Stimulated activated CD4-positive, alpha-beta T cell treated with anti-CD3 and anti-CD28 coated beads, TNF-alpha, amount 100 ng/mL, for 48 hours (primary cell): ENCODE data around the gene CFAP251.
"Not testable (repeated sequence)": the region's sequence is repeated elsewhere in the genome, so short reads cannot be mapped to it uniquely, and the experiment has no call there.

Experiments
- DNase-seq, 3 donors: peaks; one replicate each; pipeline ENCODE4 v3.0.0-alpha.2; 2020; ENCODE audit warnings: low read depth in 3 of 3

Gene CFAP251

DNA sequence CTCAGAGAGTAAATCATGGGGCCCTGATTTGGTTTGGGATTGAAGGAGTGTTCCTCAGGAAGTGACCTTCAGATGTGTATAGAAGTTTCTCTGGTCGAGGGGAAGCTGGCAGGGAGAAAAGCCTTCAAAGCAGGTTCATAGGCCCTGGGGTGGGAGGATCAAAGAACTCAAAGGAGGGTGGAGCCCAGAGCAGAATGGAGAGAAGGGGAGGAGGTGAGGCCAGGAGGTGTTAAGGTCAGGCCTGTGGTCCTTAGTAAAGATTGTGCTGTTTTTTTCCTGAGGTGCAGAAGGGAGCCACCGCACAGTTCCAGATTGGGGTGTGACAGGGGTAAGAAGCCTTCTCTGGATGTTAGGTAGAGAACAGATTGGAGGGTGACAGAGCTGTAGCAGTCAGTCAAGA is 9.7 kb upstream of the CFAP251 start:
- DNase-seq: no peak

DNA sequence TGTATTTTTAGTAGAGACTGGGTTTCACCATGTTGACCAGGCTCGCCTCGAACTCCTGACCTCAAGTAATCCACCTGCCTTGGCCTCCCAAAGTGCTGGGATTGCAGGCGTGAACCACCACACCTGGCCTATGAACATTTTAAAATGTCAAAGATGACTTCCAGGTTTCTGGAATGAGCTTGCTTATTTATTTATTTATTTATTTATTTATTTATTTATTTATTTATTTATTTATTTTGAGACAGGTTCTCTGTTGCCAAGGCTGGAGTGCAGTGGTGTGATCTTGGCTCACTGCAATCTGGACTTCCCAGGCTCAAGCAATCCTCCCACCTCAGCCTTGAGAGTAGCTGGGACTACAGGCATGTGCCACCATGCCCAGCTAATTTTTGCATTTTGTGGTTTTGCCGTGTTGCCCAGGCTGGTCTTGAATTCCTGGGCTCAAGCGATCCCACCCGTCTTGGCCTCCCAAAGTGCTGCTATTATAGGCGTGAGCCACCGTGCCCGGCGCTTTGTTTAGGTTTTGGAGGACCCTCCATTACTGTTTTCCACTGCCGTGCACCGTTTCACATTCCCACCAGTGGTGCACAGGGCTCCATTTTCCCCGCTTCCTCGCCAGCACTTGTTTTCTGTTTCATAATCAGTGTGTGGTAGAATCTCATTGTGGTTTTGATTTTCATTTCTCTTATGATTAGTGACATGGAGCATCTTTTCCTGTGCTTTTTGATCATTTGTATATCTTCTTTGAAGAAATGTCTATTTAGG is 6.4 kb upstream of the CFAP251 start:
- DNase-seq: no peak

- DNase-seq: no peak
Observed at GRCh38 chr12:121915841-121916321, 2.5 kb upstream of the CFAP251 start.

- DNase-seq: no peak
Observed at GRCh38 chr12:121916719-121917118, 1.7 kb upstream of the CFAP251 start.

GRCh38 chr12:121918679-121919038 is 267 bp downstream of the CFAP251 start:
- DNase-seq: peak in 1 of 3 donors; percentile 4

- DNase-seq: no peak
Observed at GRCh38 chr12:121921066-121921465, 2.7 kb downstream of the CFAP251 start.

DNA sequence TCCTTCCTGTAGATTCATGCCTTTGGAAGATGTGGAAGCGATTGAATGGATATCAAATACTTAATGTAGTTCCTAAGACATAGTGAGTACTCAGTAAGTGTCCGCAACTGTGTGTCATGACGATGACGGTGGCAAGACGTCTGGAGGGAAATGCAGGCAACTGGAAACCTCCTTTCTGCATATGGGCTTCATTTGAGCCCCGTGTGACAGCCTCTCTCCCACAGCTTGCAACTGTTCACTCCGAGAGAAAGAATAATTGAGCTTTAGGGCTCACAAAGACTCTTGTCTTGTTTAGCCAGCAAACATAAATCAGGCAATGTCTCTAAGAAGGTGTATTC is 6.9 kb downstream of the CFAP251 start:
- DNase-seq: no peak

GRCh38 chr12:121926874-121927706 is 8.7 kb downstream of the CFAP251 start:
- no peak for DNase-seq

- no peak for DNase-seq
Observed at GRCh38 chr12:121927813-121928212, 9.4 kb downstream of the CFAP251 start.

DNA sequence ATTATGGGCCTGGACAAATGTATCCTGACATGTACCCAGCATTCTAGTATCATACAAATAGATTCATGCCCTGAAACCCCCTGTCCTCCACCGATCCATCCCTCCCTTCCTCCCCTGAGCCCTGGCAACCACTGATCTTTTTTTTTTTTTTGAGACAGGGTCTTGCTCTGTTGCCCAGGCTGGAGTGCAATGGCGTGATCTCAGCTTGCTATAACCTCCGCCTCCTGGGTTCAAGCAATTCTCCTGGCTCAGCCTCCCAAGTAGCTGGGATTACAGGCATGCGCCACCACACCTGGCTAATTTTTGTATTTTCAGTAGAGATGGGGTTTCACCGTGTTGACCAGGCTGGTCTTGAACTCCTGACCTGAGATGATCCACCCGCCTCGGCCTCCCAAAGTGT is 11.2 kb downstream of the CFAP251 start:
- not testable (repeated sequence) for DNase-seq

DNA sequence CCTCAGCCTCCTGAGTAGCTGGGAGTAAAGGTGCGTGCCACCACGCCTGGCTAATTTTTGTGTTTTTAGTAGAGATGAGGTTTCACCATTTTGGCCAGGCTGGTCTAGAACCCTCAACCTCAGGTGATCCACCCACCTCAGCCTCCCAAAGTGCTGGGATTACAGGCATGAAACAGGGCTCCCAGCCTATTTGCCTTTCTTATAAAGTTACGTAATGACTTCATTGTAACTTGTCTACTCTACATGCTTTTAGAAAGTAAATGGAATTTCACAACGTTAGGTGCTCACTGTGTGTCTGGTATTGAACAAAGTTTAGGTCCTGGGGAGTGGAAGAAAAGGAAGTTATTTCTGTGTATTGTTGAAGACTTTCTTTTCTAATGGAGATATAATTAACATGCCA is 12.5 kb downstream of the CFAP251 start:
- DNase-seq: no peak

DNA sequence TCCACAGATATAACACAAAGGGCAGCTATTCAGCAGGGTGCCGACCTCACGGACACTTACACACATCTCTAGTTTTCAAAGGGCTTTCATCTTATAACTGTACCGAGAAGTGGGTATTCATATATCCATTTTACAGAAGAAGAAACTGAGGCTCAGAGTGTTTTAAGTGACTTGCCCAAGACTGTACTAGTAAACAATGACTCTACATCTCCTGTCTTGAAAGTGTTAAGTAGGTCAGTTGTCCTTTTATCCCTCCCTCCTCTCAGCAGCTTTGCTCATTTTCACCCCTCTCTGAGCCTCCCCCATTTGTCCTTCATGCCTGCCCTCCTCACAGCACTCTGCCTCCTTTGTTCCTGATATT is 13.8 kb downstream of the CFAP251 start:
- DNase-seq: no peak

DNA sequence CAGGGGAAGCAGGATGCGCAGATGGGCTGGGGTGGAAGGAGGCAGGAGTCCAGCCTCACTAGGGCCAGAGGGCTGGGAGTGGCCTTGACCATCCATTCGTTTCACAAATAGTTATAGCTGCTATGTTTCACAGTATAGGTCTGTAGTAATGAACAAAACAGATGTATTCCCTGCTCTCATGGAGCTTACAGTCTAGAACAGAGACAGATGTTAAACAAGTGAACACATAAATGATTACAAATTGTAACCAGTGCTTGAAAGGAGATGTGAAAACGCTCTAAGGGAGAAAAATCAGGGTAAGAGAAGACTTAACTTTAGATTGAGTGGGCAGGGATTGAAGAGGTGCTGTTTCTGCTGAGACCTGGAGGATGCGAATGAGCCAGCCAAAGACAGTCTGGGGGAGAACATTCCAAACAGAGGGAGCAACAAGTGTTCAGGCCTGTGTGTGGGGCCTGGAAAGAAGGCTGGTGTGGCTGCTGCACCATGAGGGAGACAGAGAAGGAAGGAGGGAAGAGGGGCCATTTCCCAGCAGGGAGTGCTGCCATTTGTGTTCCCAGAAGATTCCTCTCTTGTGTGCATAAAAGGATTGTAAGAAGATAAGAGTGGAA is 14.6 kb downstream of the CFAP251 start:
- DNase-seq: no peak

GRCh38 chr12:121933522-121934308 is 15.3 kb downstream of the CFAP251 start:
- no peak for DNase-seq

- no peak for DNase-seq
Observed at GRCh38 chr12:121934309-121934664, 15.9 kb downstream of the CFAP251 start.

DNA sequence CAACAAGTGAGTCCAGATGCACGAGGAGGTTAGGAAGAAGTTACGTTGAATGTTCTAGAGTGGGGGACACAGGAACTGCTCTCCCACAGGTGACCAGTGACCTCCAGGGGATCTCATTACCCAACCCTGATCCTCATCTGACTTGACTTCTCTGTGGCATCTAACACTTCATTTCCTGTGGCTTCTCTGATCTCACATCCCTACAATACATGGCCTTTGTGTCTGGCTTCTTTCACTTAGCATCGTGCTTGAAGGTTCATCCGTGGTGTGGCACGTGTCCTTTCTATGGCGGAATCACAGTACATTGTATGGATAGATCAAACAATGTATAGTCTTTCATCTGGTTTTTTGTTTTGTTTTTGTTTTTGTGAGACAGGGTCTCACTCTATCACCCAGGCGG is 19.3 kb downstream of the CFAP251 start:
- DNase-seq: no peak

DNA sequence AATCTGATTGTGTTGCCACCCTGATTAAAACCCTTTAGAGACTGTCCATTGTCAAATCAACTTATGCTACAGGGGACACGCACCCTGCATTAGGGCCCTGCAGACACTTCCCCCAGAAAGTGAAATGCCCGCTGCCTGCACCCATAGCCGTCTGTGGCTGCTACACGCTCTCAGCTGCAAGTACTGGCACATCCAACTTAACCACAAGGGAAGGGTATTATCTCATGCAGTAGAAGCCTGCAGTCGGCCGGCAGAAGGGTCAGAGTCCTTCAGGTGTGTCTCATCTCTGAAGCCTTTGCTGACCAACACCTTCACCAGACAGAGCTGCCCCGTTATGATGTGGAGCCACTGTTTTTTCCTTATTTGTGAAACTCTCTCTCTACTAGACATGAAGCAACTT is 20.8 kb downstream of the CFAP251 start:
- DNase-seq: no peak

DNA sequence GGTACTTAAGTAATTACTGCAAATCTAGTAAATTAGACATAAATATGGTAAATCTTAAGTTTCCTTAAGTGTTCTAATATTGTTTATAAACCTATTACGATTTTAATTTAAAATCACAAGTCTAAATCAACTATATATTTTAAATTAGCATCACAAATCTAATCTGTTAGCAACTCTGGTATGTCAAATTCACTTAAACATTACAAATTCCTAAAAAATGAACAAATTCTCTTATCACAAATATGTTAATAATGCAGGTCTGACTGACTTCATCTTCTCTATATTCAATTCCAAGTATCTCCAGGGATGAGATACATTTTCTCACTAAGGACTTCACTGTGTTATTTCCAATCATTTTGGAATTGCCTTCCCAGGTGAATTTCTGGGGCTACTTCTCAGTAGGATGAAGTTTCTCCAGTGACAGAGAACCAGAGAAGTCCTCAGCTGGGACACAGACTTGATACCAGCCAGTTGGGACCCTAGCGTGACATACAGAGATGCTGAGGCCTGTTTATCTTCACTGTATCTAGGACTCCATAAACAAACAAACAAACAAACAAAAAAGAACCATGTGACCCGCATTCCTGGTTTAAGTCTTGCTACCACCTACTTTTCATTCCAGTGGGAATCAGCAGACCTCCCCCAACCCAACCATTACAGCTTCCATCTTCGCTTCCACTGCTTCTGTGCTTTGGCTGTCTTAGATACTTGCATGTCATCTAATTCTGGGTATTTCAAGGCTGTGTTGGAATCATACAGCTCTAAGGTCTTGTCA is 21.8 kb downstream of the CFAP251 start:
- no peak for DNase-seq

- no peak for DNase-seq
Observed at GRCh38 chr12:121942145-121942718, 23.8 kb downstream of the CFAP251 start.

DNA sequence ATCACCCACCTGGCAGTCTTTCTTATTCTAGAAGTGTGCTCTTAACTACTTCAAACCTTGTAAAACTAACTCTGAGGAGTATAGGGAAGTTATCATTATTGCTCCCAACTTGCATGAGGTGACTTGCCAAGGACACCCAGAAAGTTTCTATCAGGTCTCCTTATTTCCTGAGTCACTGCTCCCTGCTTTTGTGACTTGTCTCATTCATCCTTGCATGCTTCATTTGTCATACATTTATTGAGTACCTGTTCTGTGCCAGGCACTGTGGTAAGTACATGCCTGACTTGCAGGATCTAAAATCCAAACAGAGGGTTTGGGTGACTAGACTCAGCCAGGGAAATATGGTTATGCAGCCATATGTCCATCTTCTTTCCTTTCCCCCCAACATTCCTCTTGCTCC is 25.5 kb downstream of the CFAP251 start:
- DNase-seq: no peak
